Naive B cell (primary cell): ENCODE measurements around the gene TAL1. TPM values are rescaled to one million over a fixed set of nuclear protein-coding genes. Genes with fewer than 3 reads are reported as not detected.

Source experiments
- ATAC-seq, 2 donors: fragments of 150-1000 bp; cut with Tn5 transposase; 2 replicates each; pipeline ENCODE4 v1.10.0; 2021; ENCODE audit warnings: low read depth in 2 of 2, mild to moderate bottlenecking in 2 of 2, moderate library complexity in 2 of 2
- DNase-seq: peaks from one replicate; pipeline ENCODE4 v3.0.0; 2022
- H3K27ac Mint-ChIP-seq, 6 donors: one replicate each; pipeline ENCODE4 v1.8.0; 2020 to 2022; ENCODE audit warnings: mild to moderate bottlenecking in 6 of 6, mixed read lengths in 6 of 6, moderate library complexity in 5 of 6, inconsistent platforms in 2 of 6
- H3K27me3 Mint-ChIP-seq, 3 donors: one replicate each; pipeline ENCODE4 v1.8.0; 2021 to 2022; ENCODE audit warnings: mixed read lengths in 3 of 3, mild to moderate bottlenecking in 1 of 3
- H3K36me3 Mint-ChIP-seq, 2 donors: one replicate each; pipeline ENCODE4 v1.8.0; 2020 to 2022; ENCODE audit warnings: mixed read lengths in 2 of 2, inconsistent platforms in 1 of 2, mild to moderate bottlenecking in 1 of 2
- H3K4me1 Mint-ChIP-seq, 3 donors: one replicate each; pipeline ENCODE4 v1.8.0; 2020 to 2022; ENCODE audit warnings: mixed read lengths in 3 of 3, inconsistent platforms in 1 of 3, mild to moderate bottlenecking in 1 of 3, moderate library complexity in 1 of 3
- H3K4me3 Mint-ChIP-seq, 8 donors: one replicate each; pipeline ENCODE4 v1.8.0; 2020 to 2022; ENCODE audit warnings: mild to moderate bottlenecking in 8 of 8, mixed read lengths in 8 of 8, moderate library complexity in 8 of 8, inconsistent platforms in 2 of 8
- H3K9me3 Mint-ChIP-seq, 7 donors: one replicate each; pipeline ENCODE4 v1.8.0; 2020 to 2022; ENCODE audit warnings: mixed read lengths in 7 of 7, mild to moderate bottlenecking in 5 of 7, inconsistent platforms in 2 of 7, moderate library complexity in 1 of 7
- polyA plus RNA-seq, 6 donors: library from polyadenylated mRNA; unstranded; fragments of 300-500 nt; fragmentation: Illumina TruSeq; gene quantifications; one replicate each; pipeline ENCODE4 v1.2.3, GENCODE V29; 2021; ENCODE audit warnings: low read depth in 6 of 6

TAL1 gene
- polyA plus RNA-seq, 6 donors from 2014 or later = 0.08 to 1.0 (median 0.36) TPM; not detected in 3

DNA sequence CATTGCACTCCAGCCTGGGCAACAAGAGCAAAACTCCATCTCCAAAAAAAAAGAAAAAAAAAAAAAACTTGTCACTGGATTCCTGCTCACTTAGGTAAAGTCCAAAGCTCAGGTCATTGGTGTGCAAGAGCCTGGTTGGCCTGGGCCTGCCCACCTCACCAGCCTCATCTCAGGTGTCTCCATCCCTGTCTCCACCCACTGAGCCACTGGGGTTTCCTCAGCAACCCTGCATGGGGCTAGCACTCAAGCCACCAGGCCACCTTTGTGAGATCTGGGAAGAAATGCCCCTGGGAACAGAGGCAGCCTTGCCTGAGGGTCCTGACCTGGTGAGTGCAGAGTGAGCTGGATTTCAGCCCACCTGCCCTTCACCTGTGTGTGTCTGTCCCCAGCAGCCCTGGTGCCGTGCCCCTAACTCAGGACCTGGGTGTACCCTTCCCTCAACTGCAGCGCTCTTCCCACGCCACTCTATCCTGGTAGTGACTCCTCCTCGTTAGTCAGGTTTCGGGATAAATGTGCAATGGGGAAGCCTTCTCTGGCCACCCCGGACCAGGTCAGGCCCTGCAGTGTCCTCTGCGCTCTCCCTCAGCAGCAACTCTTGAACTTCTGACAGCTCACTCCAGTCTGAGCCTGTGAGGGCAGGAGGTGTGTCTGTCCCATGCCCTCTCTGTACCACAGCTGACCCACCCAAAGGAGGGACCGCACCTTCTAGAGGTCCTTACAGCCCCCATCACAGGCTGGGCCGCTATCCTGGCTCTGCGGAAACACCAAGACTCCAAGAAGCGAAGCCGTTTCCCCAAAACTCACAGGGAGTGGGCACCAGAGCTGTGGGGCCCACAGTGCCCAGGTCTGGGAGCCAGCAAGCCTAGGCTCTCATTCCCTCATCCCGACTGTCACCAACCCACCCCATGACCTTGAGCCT is 45.5 kb downstream of the TAL1 start:
- Mint-ChIP-seq H3K36me3 (no peaks in the 10 kb centered on the region), H3K4me1 (no peaks in the 10 kb centered on the region), H3K9me3 (no peaks in the 10 kb centered on the region), H3K27ac (no peak overlapping the region), H3K4me3 (no peak overlapping the region), H3K27me3 (peaks cover 4 to 45% (median 44%) of the 10 kb centered on the region in 3 donors)
- ATAC-seq (no peak), DNase-seq (no peak)

DNA sequence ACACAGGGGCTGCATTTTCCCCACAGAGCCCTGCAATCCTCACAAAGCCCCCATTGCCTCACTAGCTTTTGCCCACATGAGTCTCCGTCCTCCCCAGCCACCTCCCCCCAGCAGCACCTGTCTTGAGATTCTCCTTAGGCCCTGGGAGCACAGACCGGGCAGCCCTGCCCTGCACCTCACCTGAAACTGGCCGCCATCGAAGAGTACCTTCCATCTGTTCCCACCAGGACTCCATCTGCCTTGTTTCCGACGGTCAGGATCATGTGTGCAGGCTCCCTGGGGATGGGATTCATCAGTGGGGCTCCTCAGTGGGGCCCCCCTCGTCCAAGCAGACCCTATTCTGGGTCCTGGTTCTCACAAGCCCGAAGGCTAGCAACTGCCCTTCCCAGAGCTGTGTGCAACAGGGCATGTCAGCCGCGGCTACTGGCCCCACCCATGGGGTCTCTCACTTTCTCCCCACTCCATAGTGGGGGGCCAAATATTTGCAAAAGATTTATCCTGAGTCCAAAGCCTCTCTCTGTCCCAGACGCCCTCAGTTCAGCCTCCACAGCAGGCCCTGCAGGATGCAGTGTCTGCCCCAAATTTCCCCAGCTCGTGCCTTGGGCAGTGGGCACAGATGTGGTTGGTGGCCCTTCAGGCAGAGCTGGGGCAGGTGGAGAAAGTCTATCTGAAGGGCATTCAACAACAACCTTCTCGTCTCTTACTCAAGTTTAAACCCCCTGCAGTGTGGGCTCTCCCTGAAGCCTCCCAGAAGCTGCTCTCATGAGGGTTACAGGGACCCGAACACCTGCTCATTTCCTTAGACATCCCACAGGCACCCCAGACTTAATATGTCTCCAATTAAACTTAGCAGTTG is 47.0 kb downstream of the TAL1 start:
- peaks cover 12 to 58% (median 57%) of the 10 kb centered on the region in 3 donors for H3K27me3 Mint-ChIP-seq
- peak overlapping the region in 1 of 6 donors; percentile 56 for H3K27ac Mint-ChIP-seq
- DNase-seq (no peak), ATAC-seq (no peak)
- H3K36me3 Mint-ChIP-seq = no peaks in the 10 kb centered on the region
- peaks cover 0 to 2% (median 0%) of the 10 kb centered on the region in 7 donors for H3K9me3 Mint-ChIP-seq
- no peaks in the 10 kb centered on the region for H3K4me1 Mint-ChIP-seq
- no peak overlapping the region for H3K4me3 Mint-ChIP-seq

- Mint-ChIP-seq H3K27ac (peak overlapping the region in 1 of 6 donors; percentile 56), H3K4me1 (peaks cover 5 to 6% (median 5%) of the 10 kb centered on the region in 3 donors), H3K27me3 (peaks cover 17 to 66% (median 58%) of the 10 kb centered on the region in 3 donors), H3K36me3 (no peaks in the 10 kb centered on the region), H3K4me3 (no peak overlapping the region), H3K9me3 (peaks cover 0 to 2% (median 0%) of the 10 kb centered on the region in 7 donors)
- ATAC-seq (no peak), DNase-seq (no peak)
These were observed 47.8 kb downstream of the TAL1 start for GRCh38 chr1:47184090-47184821.

GRCh38 chr1:47183308-47184089 is 48.5 kb downstream of the TAL1 start:
- no peaks in the 10 kb centered on the region for H3K36me3 Mint-ChIP-seq
- peak overlapping the region in 1 of 6 donors; percentile 52 for H3K27ac Mint-ChIP-seq
- ATAC-seq = no peak
- H3K9me3 Mint-ChIP-seq = peaks cover 0 to 2% (median 0%) of the 10 kb centered on the region in 7 donors
- H3K4me1 Mint-ChIP-seq = peaks cover 8 to 11% (median 9%) of the 10 kb centered on the region in 3 donors
- H3K4me3 Mint-ChIP-seq = no peak overlapping the region
- H3K27me3 Mint-ChIP-seq = peaks cover 24 to 73% (median 66%) of the 10 kb centered on the region in 3 donors
- no peak for DNase-seq

GRCh38 chr1:47182676-47183235 is 49.3 kb downstream of the TAL1 start:
- Mint-ChIP-seq H3K27me3 (peaks cover 24 to 77% (median 72%) of the 10 kb centered on the region in 3 donors), H3K27ac (no peak overlapping the region), H3K4me3 (no peak overlapping the region), H3K9me3 (peaks cover 0 to 2% (median 0%) of the 10 kb centered on the region in 7 donors), H3K4me1 (peaks cover 8 to 11% (median 9%) of the 10 kb centered on the region in 3 donors), H3K36me3 (no peaks in the 10 kb centered on the region)
- DNase-seq (no peak), ATAC-seq (no peak)

DNA sequence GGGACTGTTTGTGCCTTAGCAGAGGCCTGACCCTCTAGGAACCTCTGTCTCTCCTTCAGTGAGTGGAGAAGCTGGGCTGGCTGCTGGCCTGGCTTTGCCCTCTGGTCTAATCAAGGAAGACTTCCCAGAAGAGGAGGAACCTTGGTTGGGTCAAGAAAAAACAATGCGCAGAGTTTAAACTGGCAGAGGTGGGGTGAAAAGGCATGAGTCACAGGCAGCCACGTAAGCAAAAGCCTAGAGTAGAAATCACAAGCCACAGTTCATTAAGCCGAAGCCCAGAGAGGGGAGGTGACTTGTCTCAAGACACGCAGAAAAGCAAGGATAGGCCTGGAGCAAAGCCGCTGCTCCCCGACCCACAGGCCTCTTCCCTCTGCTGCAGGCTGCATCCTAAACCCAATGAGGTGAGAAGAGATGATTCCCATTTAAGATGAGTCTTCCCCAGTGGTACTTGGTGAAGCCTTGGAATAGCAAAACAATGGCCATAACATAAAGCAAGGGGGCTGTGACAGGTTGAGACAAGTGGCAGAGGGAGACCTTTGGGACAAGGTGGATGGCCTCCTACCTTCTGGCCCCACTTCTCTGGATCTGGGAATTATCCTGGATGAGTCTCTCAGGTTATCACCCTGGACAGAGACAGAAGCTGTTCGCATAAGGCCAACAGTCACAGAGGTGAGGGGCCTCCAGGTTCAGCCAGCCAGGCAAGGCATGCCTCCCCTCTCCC is 49.9 kb downstream of the TAL1 start:
- Mint-ChIP-seq H3K9me3 (peaks cover 0 to 2% (median 0%) of the 10 kb centered on the region in 7 donors), H3K4me1 (peaks cover 8 to 11% (median 9%) of the 10 kb centered on the region in 3 donors), H3K36me3 (no peaks in the 10 kb centered on the region), H3K4me3 (no peak overlapping the region), H3K27me3 (peaks cover 27 to 74% (median 65%) of the 10 kb centered on the region in 3 donors), H3K27ac (no peak overlapping the region)
- no peak for ATAC-seq
- DNase-seq = no peak

GRCh38 chr1:47181095-47181954 is 50.7 kb downstream of the TAL1 start:
- Mint-ChIP-seq H3K4me3 (peak overlapping the region in 1 of 8 donors; percentile 41), H3K27me3 (peaks cover 31 to 74% (median 65%) of the 10 kb centered on the region in 3 donors), H3K4me1 (peaks cover 8 to 11% (median 9%) of the 10 kb centered on the region in 3 donors), H3K27ac (peak overlapping the region in 3 of 6 donors; percentile 1 to 62 (median 28)), H3K36me3 (no peaks in the 10 kb centered on the region), H3K9me3 (peaks cover 0 to 2% (median 0%) of the 10 kb centered on the region in 7 donors)
- no peak for DNase-seq
- no peak for ATAC-seq

GRCh38 chr1:47180603-47181094 is 51.4 kb downstream of the TAL1 start:
- H3K27me3 Mint-ChIP-seq = peaks cover 35 to 75% (median 68%) of the 10 kb centered on the region in 3 donors
- no peak for DNase-seq
- peak overlapping the region in 1 of 8 donors; percentile 41 for H3K4me3 Mint-ChIP-seq
- peak overlapping the region in 1 of 6 donors; percentile 1 for H3K27ac Mint-ChIP-seq
- ATAC-seq = no peak
- peaks cover 8 to 11% (median 9%) of the 10 kb centered on the region in 3 donors for H3K4me1 Mint-ChIP-seq
- no peaks in the 10 kb centered on the region for H3K36me3 Mint-ChIP-seq
- peaks cover 0 to 2% (median 0%) of the 10 kb centered on the region in 7 donors for H3K9me3 Mint-ChIP-seq

- Mint-ChIP-seq H3K27me3 (peaks cover 40 to 75% (median 68%) of the 10 kb centered on the region in 3 donors), H3K4me3 (no peak overlapping the region), H3K4me1 (peaks cover 11 to 15% (median 13%) of the 10 kb centered on the region in 3 donors), H3K9me3 (peaks cover 0 to 2% (median 0%) of the 10 kb centered on the region in 7 donors), H3K36me3 (no peaks in the 10 kb centered on the region), H3K27ac (no peak overlapping the region)
- ATAC-seq (no peak), DNase-seq (no peak)
These were observed 51.9 kb downstream of the TAL1 start for GRCh38 chr1:47179988-47180563.
